SK-MEL-5 (cell line): ENCODE data around the gene MAP1LC3B. TPM values are rescaled to one million over a fixed set of nuclear protein-coding genes. Genes with fewer than 3 reads are reported as not detected.

Experiments
- DNase-seq: peaks from one replicate; pipeline ENCODE4 v3.0.0-alpha.2; 2016; ENCODE audit warnings: low read depth, low spot score
- in situ Hi-C: cut with HindIII; loops from 2 replicates; pipeline ENCODE4 v1.10.0; 2016; ENCODE audit warnings: low sequenced_read_pairs, high pct_unique_total_duplicates, low pct_unique_long_range_greater_than_20kb
- total RNA-seq: library from RNA; depleted of rRNA; stranded (reverse); fragments of >200 nt; shearing (Covaris generic); gene quantifications from 2 replicates; pipeline ENCODE4 v1.2.3, GENCODE V29; 2014

Gene MAP1LC3B
- total RNA-seq, 1 experiment from 2014 or later: 32.2 TPM

GRCh38 chr16:87390641-87391323, 1.4 kb upstream of the MAP1LC3B start:
- in situ Hi-C loops: no loop called here
- no peak for DNase-seq

GRCh38 chr16:87391324-87391949, 699 bp upstream of the MAP1LC3B start:
- DNase-seq: no peak
- in situ Hi-C loops: no loop called here

GRCh38 chr16:87392821-87393679, 914 bp downstream of the MAP1LC3B start:
- DNase-seq: peak; percentile 28
- in situ Hi-C loops: no loop called here

GRCh38 chr16:87393680-87394055, 1.5 kb downstream of the MAP1LC3B start:
- DNase-seq: no peak
- in situ Hi-C loops: no loop called here

GRCh38 chr16:87395181-87395842, 3.2 kb downstream of the MAP1LC3B start:
- in situ Hi-C loops: no loop called here
- DNase-seq: no peak

GRCh38 chr16:87404764-87405625, 12.9 kb downstream of the MAP1LC3B start:
- in situ Hi-C loops: no loop called here
- no peak for DNase-seq

GRCh38 chr16:87406495-87407088, 14.5 kb downstream of the MAP1LC3B start:
- DNase-seq: no peak
- in situ Hi-C loops: no loop called here

GRCh38 chr16:87407511-87408112, 15.5 kb downstream of the MAP1LC3B start:
- DNase-seq: peak; percentile 49
- in situ Hi-C loops: no loop called here

GRCh38 chr16:87409153-87409552, 17.0 kb downstream of the MAP1LC3B start:
- DNase-seq: no peak
- in situ Hi-C loops: no loop called here

- DNase-seq: no peak
- in situ Hi-C loops: no loop called here
Observed at GRCh38 chr16:87409781-87410180, 17.6 kb downstream of the MAP1LC3B start.

GRCh38 chr16:87410530-87410929, 18.4 kb downstream of the MAP1LC3B start:
- in situ Hi-C loops: no loop called here
- no peak for DNase-seq

GRCh38 chr16:87410968-87411367, 18.8 kb downstream of the MAP1LC3B start:
- DNase-seq: no peak
- in situ Hi-C loops: no loop called here

- in situ Hi-C loops: no loop called here
Observed at GRCh38 chr16:87411375-87412271, 19.5 kb downstream of the MAP1LC3B start.

GRCh38 chr16:87412371-87412995, 20.3 kb downstream of the MAP1LC3B start:
- no peak for DNase-seq
- in situ Hi-C loops: no loop called here

More at GRCh38 chr16:87411375-87412271, 19.5 kb downstream of the MAP1LC3B start:
- no peak for DNase-seq

- in situ Hi-C loops: no loop called here
- DNase-seq: no peak
Observed at GRCh38 chr16:87412996-87413421, 20.9 kb downstream of the MAP1LC3B start.
